ENCODE measurements around the gene FRMD3.
A peak's percentile ranks its signal among the peaks of the same experiment; 100 is the strongest.
"Not testable (repeated sequence)": the region's sequence is repeated elsewhere in the genome, so short reads cannot be mapped to it uniquely, and the experiment has no call there.

The FRMD3 gene

GRCh38 chr9:83521411-83521810 is 16.8 kb downstream of the FRMD3 start:
- no peak for ATAC-seq

DNA sequence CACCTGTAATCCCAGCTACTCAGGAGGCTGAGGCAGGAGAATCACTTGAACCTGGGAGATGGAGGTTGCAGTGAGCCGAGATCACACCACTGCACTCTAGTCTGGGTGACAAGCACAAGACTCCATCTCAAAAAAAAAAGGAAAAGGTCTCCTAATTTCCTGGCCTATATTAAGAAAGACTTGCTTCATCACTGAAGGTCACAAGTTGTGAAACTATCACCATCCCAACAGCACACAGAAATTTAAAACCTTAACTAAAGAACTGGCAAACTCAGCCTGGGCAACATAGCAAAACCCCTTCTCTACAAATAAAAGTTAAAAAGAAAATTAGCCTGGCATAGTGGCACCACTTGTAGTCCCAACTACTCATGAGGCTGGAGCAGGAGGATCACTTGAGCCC is 17.2 kb downstream of the FRMD3 start:
- no peak for ATAC-seq

DNA sequence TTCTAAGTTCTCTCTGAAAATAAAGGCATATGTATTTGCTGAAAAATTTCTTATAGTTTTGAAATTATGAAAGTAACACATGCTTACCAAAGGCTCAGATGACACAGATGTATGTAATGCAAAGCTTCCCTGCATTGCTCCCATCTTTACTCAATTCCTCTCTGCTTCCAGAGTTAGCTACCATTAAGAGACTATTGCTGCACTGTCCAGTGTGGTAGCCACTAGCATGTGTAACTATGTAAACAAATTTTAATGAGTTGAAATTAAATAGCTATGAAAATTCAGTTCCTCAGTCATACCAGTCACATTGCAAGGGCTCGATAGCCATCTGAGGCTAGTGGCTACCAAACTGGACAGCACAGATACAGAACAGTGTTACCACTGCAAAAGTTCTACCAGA is 17.9 kb downstream of the FRMD3 start:
- ATAC-seq, result no peak

DNA sequence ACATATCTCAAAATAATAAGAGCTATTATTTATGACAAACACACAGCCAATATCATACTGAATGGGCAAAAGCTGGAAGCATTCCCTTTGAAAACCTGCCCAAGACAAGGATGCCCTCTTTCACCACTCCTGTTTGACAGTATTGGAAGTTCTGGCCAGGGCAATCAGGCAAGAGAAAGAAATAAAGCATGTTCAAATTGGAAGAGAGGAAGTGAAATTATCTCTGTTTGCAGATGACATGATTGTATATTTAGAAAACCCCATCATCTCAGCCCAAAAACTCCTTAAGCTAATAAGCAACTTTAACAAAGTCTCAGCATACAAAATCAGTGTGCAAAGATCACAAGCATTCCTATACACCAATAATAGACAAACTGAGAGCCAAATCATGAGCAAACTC is 20.2 kb downstream of the FRMD3 start:
- ATAC-seq, result not testable (repeated sequence)

- no peak for ATAC-seq
Measured at GRCh38 chr9:83514767-83515166, 23.4 kb downstream of the FRMD3 start.

- no peak for ATAC-seq
Measured at GRCh38 chr9:83512621-83513020, 25.6 kb downstream of the FRMD3 start.

GRCh38 chr9:83511051-83511450 is 27.1 kb downstream of the FRMD3 start:
- peak; percentile 55 for ATAC-seq

DNA sequence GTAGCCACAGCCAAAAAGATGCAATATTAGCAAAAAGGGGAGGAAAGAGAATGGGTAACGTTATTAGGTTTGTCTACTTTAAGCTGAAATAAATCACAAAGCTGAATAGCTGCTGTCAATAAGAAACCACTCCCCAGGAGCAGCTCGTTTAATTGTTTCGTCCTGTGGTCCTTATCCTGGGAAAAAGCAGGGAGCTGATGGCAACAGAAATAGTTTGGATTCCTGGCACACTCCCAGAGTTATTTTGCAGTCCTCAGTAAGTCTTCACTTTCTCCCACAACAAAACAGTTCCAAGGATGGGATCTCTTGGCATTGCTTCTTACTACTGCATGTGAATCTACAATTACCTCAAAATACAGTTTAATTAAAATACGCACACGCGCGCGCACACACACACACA is 28.8 kb downstream of the FRMD3 start:
- ATAC-seq, result no peak

DNA sequence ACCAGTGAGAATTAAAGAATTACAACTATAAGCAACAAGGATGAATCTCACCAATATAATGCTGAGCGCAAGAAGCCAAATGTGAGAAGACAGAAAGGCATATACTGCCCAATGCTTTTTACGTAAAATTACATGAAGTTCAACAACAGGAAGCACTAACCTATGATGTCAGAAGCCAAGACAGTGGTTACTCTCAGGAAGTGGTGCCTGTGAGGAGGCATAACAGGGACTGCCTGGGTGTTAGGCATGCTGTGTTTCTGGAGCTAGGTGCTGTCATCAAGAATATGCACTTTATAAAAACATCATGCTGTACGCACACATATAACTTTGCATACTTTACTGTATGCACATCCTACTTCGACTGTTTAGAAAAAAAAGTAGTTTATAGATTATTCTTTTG is 30.1 kb downstream of the FRMD3 start:
- ATAC-seq, result no peak

GRCh38 chr9:83505282-83505681 is 32.9 kb downstream of the FRMD3 start:
- no peak for ATAC-seq

DNA sequence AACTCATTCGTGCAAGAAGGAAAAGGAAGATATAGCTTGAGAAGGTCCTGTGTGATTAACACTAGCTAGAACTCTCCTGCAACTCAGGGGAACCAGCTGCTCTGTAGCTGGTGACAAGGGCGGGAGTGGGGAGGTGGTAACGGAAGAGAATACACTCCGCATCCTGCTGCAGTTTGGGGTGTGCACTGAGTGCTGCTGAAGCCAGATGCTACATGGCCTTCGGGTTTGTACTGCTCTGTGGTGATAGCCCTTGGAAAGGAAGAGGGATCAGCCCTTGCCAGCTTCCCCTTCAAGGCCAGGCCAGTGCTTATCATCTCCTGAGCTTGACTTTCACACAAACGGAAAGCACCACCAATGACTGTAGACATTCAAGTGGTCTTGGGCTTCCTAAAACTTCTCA is 34.3 kb downstream of the FRMD3 start:
- no peak for ATAC-seq

- no peak for ATAC-seq
Measured at GRCh38 chr9:83501565-83501964, 36.6 kb downstream of the FRMD3 start.

DNA sequence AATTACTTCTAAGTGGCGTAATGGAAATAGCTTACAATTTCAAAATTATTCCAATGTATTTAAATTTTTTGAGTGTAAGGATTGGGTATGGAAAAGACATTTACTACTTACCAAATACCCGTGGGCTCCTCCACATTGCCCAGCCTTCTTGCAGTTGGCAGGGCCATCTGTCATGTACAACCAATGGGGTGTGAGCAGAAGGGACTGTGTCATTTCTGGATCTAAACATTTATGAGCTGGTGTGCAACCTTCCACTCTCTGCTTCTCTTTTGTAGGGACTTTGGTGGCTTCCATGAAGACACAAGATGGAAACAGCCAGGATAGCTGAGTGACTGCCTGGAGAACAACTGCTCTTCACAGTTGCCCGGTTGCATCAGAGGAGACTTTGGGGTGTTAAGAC is 40.8 kb downstream of the FRMD3 start:
- no peak for ATAC-seq

GRCh38 chr9:83491995-83492394 is 46.2 kb downstream of the FRMD3 start:
- no peak for ATAC-seq

- ATAC-seq, result no peak
Measured at GRCh38 chr9:83491413-83491812, 46.8 kb downstream of the FRMD3 start.

DNA sequence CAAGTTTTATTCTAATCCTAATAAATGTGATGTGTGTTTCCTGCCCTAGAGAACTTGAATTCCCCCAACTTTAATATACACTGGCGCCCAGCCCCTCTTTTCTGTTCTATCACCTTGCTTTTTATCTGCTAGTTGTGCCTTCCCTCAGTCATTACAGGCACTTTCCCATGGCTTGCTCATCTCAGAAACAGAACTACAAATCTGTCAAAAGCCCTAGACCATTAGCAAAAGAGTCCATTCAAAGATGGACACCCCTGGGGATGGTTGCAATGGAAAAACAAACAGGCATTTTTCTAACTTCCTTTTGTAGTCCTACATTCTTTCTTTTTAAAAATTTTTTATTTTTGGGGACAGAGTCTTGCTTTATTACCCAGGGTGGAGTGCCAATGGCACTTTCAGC is 48.2 kb downstream of the FRMD3 start:
- ATAC-seq, result no peak

DNA sequence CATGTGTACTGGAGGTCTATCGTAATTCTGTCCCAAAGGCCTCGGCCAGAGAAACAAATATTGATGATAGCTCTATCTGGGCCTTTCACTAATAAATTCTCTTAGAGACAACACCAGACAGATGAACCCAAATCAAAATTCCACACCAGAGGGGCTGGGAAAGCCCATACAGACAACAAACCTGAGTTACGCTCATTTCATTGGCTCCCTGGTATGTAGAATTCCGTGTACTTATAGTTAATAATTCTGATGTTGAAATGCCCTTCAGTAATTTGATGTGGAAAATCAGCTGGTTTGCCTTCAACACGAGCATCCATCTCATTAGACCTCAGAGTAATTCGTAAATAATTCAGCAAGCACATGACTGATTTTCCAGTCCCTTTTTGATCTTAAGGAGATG is 53.2 kb downstream of the FRMD3 start:
- ATAC-seq, result no peak

GRCh38 chr9:83483223-83483622 is 55.0 kb downstream of the FRMD3 start:
- no peak for ATAC-seq

GRCh38 chr9:83479765-83480164 is 58.4 kb downstream of the FRMD3 start:
- ATAC-seq, result no peak

- no peak for ATAC-seq
Measured at GRCh38 chr9:83477571-83477970, 60.6 kb downstream of the FRMD3 start.

DNA sequence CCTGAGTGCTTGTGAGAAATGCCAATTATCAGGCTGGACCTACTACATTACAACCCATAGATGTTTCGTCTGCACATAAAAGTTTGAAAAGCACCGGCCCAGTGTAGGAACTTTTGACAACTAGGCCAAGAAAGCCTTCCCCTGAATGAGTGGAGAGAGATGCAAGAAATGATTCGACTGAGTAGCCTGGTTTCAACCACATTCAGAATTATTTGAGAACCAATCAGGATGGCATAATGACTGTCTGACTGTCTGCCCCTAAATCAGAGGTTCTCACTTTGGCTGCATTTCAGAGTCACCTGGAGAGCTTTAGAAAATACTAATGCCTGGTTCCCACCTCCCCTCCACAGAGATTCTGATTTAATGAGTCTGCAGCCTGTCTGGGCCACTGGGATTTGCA is 61.1 kb downstream of the FRMD3 start:
- ATAC-seq, result no peak

DNA sequence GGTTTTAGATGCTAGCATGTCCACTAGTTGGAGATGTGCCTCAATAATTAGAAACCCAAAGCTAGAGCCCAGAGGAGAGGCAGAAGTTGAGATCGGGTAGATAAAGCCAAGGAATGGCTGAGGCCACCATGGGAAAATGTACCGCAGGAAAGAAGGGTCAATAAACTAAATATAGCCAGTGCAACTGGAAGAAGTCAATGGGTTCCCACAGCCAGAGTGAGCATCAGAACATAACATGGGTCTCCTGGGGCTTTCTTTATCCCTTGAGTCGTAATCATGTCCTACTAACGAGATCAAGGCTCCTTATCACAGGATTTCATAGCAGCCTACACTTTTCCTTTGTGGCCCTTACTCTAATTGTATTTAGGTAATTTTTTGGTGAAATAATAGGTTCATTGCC is 61.7 kb downstream of the FRMD3 start:
- ATAC-seq, result no peak

DNA sequence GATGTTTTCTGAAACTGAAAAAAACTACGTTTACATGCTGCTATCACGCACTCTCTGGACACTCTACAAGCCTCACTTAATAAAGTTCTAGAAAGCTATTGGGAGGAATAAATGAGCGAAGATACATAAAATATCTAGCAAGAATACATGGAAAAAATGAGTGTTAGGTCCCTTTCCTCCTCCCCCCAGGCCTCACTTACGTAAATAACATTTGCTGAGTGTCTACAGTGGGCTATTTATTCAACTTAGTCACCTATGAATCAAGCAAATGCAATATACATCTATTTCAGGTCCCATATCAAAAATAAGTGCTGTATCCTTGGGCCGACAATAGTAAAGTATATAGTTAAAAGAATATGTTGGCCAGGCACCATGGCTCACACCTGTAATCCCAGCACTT is 62.5 kb downstream of the FRMD3 start:
- ATAC-seq, result no peak

DNA sequence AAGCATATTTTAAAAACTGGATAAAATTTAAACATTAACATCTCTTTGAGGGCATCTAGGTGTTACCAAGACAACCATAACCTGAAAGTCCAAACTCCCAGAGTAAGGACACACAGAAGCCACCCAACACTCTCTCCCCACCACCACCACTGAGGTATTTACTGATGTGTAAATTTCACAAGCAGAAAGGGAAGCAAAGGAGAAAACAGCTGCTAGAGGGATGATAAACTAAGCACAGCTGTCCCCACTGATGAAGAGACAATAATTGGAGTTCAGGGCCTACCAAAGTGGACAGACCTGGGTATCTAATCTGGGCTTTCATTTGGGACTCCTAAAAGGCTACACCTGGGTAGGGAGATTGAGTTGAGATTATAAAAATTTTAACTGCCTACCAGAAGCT is 63.6 kb downstream of the FRMD3 start:
- ATAC-seq, result no peak

DNA sequence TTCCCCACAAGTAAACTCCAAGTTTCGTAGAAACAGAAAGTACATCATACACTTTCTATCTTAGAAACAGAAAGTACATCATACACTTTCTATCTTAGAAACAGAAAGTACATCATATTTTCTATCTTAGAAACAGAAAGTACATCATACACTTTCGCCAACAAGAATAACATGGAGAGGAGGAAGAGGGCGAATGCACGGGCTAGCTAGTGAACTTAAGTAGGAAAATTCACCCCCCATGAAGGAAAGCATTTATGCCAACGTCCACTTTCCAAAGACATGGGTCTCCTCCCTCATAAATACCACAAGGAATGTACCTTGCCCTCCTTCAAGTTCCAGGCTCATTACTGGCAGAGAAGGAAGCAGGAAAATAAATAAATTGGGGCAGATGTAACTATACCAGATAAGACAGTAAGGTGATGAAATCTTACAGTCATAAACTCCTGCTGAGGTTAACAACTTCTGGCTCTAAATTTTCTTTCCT is 64.7 kb downstream of the FRMD3 start:
- ATAC-seq, result peak; percentile 55 to 71

- no peak for ATAC-seq
Measured at GRCh38 chr9:83472764-83473163, 65.4 kb downstream of the FRMD3 start.

Data from activated CD4-positive, CD25-positive, alpha-beta regulatory T cell treated with anti-CD3 and anti-CD28 coated beads, Interleukin-2, amount 50 U/mL, for 24 hours (primary cell).